HG02623 (cell line): Measurements from ENCODE around the gene GVQW3.

Experiments used
- ATAC-seq: cut with Tn5 transposase; IDR thresholded peaks from one replicate; pipeline ENCODE4 v1.9.1; 2021; ENCODE audit warnings: moderate library complexity; ENCODE audit not compliant: unreplicated experiment

The GVQW3 gene

GRCh38 chr11:76444384-76445120 is 63.4 kb downstream of the GVQW3 start, which contains the start of gene EMSY:
Gene EMSY, plus strand, starts transcription at chr11:76445018. Its CDS starts 1,921 bp downstream, at chr11:76446939.
- peak; percentile 94 for ATAC-seq

GRCh38 chr11:76445121-76446084 is 64.3 kb downstream of the GVQW3 start:
- ATAC-seq = peak; percentile 15

GRCh38 chr11:76448506-76448905 is 67.4 kb downstream of the GVQW3 start:
- no peak for ATAC-seq

- no peak for ATAC-seq
Measured at GRCh38 chr11:76453248-76453647, 72.1 kb downstream of the GVQW3 start.

- ATAC-seq = no peak
Measured at GRCh38 chr11:76455331-76455730, 74.2 kb downstream of the GVQW3 start.

- ATAC-seq = no peak
Measured at GRCh38 chr11:76455931-76456330, 74.8 kb downstream of the GVQW3 start.

GRCh38 chr11:76456571-76456970 is 75.4 kb downstream of the GVQW3 start:
- no peak for ATAC-seq
